Globus pallidus (tissue), 1 donor: ENCODE data around the gene SCGB3A1.

Source experiments
- DNase-seq: peaks from one replicate; pipeline ENCODE4 v3.0.0-alpha.2; 2015; ENCODE audit warnings: low spot score

SCGB3A1 gene

GRCh38 chr5:180591311-180591887 is at the start of gene SCGB3A1:
Gene SCGB3A1, minus strand, starts transcription at chr5:180591499. Its CDS starts 37 bp downstream, at chr5:180591462.
- no peak for DNase-seq

- no peak for DNase-seq
Observed at GRCh38 chr5:180640611-180640860, 49.2 kb upstream of the SCGB3A1 start.

- no peak for DNase-seq
Observed at GRCh38 chr5:180639741-180640610, 48.7 kb upstream of the SCGB3A1 start.

- no peak for DNase-seq
Observed at GRCh38 chr5:180639287-180639686, 48.0 kb upstream of the SCGB3A1 start.

GRCh38 chr5:180637962-180638680 is 46.8 kb upstream of the SCGB3A1 start:
- no peak for DNase-seq

GRCh38 chr5:180636403-180637075 is 45.2 kb upstream of the SCGB3A1 start:
- DNase-seq: no peak

GRCh38 chr5:180636016-180636402 is 44.7 kb upstream of the SCGB3A1 start:
- DNase-seq: no peak

GRCh38 chr5:180633283-180634177 is 42.2 kb upstream of the SCGB3A1 start:
- DNase-seq: no peak

GRCh38 chr5:180632768-180633167 is 41.5 kb upstream of the SCGB3A1 start:
- no peak for DNase-seq

- DNase-seq: no peak
Observed at GRCh38 chr5:180631549-180632383, 40.5 kb upstream of the SCGB3A1 start.

- no peak for DNase-seq
Observed at GRCh38 chr5:180630426-180630825, 39.1 kb upstream of the SCGB3A1 start.

GRCh38 chr5:180629831-180630382 is 38.6 kb upstream of the SCGB3A1 start:
- DNase-seq: no peak

- no peak for DNase-seq
Observed at GRCh38 chr5:180628827-180629750, 37.8 kb upstream of the SCGB3A1 start.

- DNase-seq: no peak
Observed at GRCh38 chr5:180628211-180628610, 36.9 kb upstream of the SCGB3A1 start.

- DNase-seq: no peak
Observed at GRCh38 chr5:180627386-180628120, 36.3 kb upstream of the SCGB3A1 start.

GRCh38 chr5:180626661-180627385 is 35.5 kb upstream of the SCGB3A1 start:
- no peak for DNase-seq

GRCh38 chr5:180625791-180626660 is 34.7 kb upstream of the SCGB3A1 start:
- no peak for DNase-seq
